ENCODE results near the gene CDHR1. TPM values are rescaled to one million over a fixed set of nuclear protein-coding genes. Genes with fewer than 3 reads are reported as not detected.

CDHR1 gene
- total and polyA plus RNA-seq, 11 donors, result 0.07 to 1.3 (median 0.35) TPM; not detected in 1

DNA sequence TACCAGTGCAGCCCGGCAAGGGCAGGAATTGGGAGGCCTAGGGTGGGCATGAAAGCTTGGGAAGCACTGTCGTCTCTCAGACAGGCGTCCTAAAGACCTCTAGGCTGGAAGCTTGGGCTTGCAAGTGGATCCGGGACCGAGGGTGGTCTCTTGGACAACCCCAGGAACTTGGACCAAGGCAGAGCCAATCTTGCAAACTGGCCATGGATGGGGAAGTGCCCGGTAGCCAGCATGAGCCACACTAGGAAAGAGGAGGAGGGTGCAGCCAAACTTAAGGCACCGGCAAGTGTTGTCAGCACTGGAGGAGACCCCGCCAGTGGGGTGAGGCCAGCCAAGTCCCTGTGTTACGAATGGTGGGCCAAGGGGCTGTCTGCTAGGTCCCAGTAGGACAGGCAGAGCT, 22.5 kb downstream of the CDHR1 start:
- WGBS, 4 donors, result 76 to 86% (median 81%) methylated on average over 7 to 9 of the region's 9 CpGs
- no peak overlapping the region for H3K4me3 ChIP-seq
- no peak overlapping the region for H3K27ac ChIP-seq
- TF ChIP-seq, protein P1, sequence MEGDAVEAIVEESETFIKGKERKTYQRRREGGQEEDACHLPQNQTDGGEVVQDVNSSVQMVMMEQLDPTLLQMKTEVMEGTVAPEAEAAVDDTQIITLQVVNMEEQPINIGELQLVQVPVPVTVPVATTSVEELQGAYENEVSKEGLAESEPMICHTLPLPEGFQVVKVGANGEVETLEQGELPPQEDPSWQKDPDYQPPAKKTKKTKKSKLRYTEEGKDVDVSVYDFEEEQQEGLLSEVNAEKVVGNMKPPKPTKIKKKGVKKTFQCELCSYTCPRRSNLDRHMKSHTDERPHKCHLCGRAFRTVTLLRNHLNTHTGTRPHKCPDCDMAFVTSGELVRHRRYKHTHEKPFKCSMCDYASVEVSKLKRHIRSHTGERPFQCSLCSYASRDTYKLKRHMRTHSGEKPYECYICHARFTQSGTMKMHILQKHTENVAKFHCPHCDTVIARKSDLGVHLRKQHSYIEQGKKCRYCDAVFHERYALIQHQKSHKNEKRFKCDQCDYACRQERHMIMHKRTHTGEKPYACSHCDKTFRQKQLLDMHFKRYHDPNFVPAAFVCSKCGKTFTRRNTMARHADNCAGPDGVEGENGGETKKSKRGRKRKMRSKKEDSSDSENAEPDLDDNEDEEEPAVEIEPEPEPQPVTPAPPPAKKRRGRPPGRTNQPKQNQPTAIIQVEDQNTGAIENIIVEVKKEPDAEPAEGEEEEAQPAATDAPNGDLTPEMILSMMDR (IDR thresholded peaks at IDR 0.05), result no peak
- no peak for TF ChIP-seq POLR2A (IDR thresholded peaks at IDR 0.05)
- no peak for ATAC-seq
- intact Hi-C loops (cut with DNase I), result no loop called here
- H3K36me3 ChIP-seq, result no peaks in the 10 kb centered on the region
- DNase-seq, result no peak
- no peaks in the 10 kb centered on the region for H3K9me3 ChIP-seq
- no peaks in the 10 kb centered on the region for H3K4me1 ChIP-seq
- H3K27me3 ChIP-seq, result peaks cover 0 to 4% (median 0%) of the 10 kb centered on the region in 9 donors

DNA sequence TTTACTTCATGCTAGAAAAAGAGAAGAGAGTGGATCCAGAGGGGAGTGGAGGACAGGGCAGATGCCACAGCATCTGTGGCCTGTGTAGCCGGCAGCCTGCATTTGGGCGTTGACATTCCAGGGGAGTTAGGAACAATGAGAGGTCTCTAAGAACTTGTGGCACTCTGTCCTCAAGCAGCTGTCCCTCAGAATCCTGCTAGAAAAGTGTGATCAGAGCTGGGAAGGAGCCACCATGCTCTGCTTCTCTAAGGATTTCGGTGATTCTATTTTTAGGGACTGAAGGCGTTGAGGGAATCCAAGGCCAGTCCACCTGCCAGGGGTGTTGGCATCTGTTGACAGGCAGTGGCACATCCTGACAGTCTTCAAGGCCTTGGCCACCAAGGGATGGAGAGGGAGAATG, 23.4 kb downstream of the CDHR1 start:
- intact Hi-C loops (cut with DNase I), result no loop called here

DNA sequence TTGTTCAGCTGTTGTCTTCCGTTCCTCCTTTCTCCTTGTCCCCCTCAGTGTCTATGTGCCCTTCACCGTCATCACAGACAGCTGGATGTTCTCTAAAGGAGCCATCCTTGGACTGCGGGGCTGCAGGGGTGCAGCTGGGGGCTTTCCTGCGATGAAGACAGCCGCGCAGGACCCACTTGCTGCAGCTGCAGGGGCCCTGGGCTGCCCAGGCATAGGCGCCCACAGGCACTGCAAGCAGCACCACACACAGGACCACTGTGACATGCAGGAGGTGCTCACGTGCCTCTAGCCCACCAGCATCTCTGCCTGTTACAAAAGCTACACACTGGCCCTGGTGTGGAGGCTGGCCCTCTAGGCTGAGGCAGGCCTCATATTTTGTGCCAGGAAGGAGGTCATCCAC, 27.6 kb downstream of the CDHR1 start:
- WGBS, 4 donors, result 77 to 92% (median 85%) methylated on average over 5 to 8 of the region's 8 CpGs
- no peak for TF ChIP-seq POLR2A (IDR thresholded peaks at IDR 0.05)
- TF ChIP-seq, protein P1 (IDR thresholded peaks at IDR 0.05), result no peak
- H3K4me1 ChIP-seq, result no peaks in the 10 kb centered on the region
- H3K9me3 ChIP-seq, result no peaks in the 10 kb centered on the region
- DNase-seq (no peak), ATAC-seq (no peak)
- intact Hi-C loops (cut with DNase I), result no loop called here
- no peak overlapping the region for H3K4me3 ChIP-seq
- H3K36me3 ChIP-seq, result no peaks in the 10 kb centered on the region
- H3K27ac ChIP-seq, result no peak overlapping the region
- H3K27me3 ChIP-seq, result peaks cover 0 to 24% (median 3%) of the 10 kb centered on the region in 9 donors

More for the DNA sequence above, 23.4 kb downstream of the CDHR1 start:
- no peak overlapping the region for H3K27ac ChIP-seq
- H3K36me3 ChIP-seq, result no peaks in the 10 kb centered on the region
- 82 to 86% (median 85%) methylated on average over 4 of the region's 4 CpGs for WGBS, 4 donors
- no peak for DNase-seq
- no peaks in the 10 kb centered on the region for H3K9me3 ChIP-seq
- H3K27me3 ChIP-seq, result peaks cover 0 to 10% (median 0%) of the 10 kb centered on the region in 9 donors
- ATAC-seq, result no peak
- no peaks in the 10 kb centered on the region for H3K4me1 ChIP-seq
- TF ChIP-seq, protein P1 (IDR thresholded peaks at IDR 0.05), result no peak
- no peak for TF ChIP-seq POLR2A (IDR thresholded peaks at IDR 0.05)
- H3K4me3 ChIP-seq, result no peak overlapping the region

- Histone ChIP-seq H3K27ac (no peak overlapping the region), H3K4me1 (no peaks in the 10 kb centered on the region), H3K4me3 (no peak overlapping the region), H3K9me3 (no peaks in the 10 kb centered on the region), H3K27me3 (peaks cover 0 to 24% (median 4%) of the 10 kb centered on the region in 9 donors), H3K36me3 (no peaks in the 10 kb centered on the region)
- WGBS, 4 donors, result 46 to 67% (median 50%) methylated on average over 4 to 6 of the region's 6 CpGs
- ATAC-seq (no peak), DNase-seq (no peak)
- intact Hi-C loops (cut with DNase I), result no loop called here
- TF ChIP-seq, protein P1 (IDR thresholded peaks at IDR 0.05), result no peak
- no peak for TF ChIP-seq POLR2A (IDR thresholded peaks at IDR 0.05)
These were observed 30.2 kb downstream of the CDHR1 start for GRCh38 chr10:84224411-84225028.

All from heart left ventricle (tissue), 16 donors.